CD14-positive monocyte (primary cell): ENCODE data around the gene ZNF488. TPM values are rescaled to one million over a fixed set of nuclear protein-coding genes. Genes with fewer than 3 reads are reported as not detected.

Experiments used
- DNase-seq, 3 donors: peaks; one replicate each; pipeline ENCODE4 v3.0.0-alpha.2; 2011 to 2022
- H2AFZ ChIP-seq: 2 replicates; pipeline ENCODE4 v1.6.0; 2012; ENCODE audit warnings: mild to moderate bottlenecking, low read depth, low read length, inconsistent platforms; ENCODE audit not compliant: insufficient read depth, poor library complexity, severe bottlenecking
- H3K27ac ChIP-seq, 2 donors: 1 replicate in 1 of 2; 2 replicates in 1 of 2; pipeline ENCODE4 v1.5.1; 2012 to 2013; ENCODE audit warnings: low read length in 2 of 2, control low read depth in 1 of 2, inconsistent platforms in 1 of 2, low read depth in 1 of 2, mild to moderate bottlenecking in 1 of 2
- H3K27me3 ChIP-seq, 2 donors: one replicate each; pipeline versions ENCODE4 v1.6.0 to v1.6.1; 2011 to 2013; ENCODE audit warnings: low read length in 2 of 2; ENCODE audit not compliant: control insufficient read depth in 2 of 2, insufficient read depth in 2 of 2
- H3K36me3 ChIP-seq, 2 donors: replicated peaks in 1 of 2; 1 replicate in 1 of 2; 2 replicates in 1 of 2; pipeline versions ENCODE4 v1.5.1 to v1.6.1; 2012 to 2013; ENCODE audit warnings: low read length in 2 of 2, control low read depth in 1 of 2, inconsistent platforms in 1 of 2, mild to moderate bottlenecking in 1 of 2; ENCODE audit not compliant: insufficient read depth in 2 of 2, control insufficient read depth in 1 of 2
- H3K4me1 ChIP-seq, 2 donors: 1 replicate in 1 of 2; 2 replicates in 1 of 2; pipeline versions ENCODE4 v1.5.1 to v1.6.1; 2012 to 2013; ENCODE audit warnings: low read length in 2 of 2, control low read depth in 1 of 2, inconsistent platforms in 1 of 2, mild to moderate bottlenecking in 1 of 2, moderate library complexity in 1 of 2; ENCODE audit not compliant: insufficient read depth in 2 of 2, control insufficient read depth in 1 of 2
- H3K4me2 ChIP-seq: replicated peaks from 2 replicates; pipeline ENCODE3; 2012; ENCODE audit warnings: low read length, moderate library complexity, mild to moderate bottlenecking; ENCODE audit not compliant: poor library complexity, severe bottlenecking; ENCODE audit errors: extremely low read depth
- H3K4me3 ChIP-seq, 3 experiments: fragments of 200-600 bp in 1 of 3; sonication (generic) in 1 of 3; replicated peaks in 1 of 3; 1 replicate in 2 of 3; 2 replicates in 1 of 3; pipeline ENCODE4 v1.5.1; 2011 to 2013; ENCODE audit warnings: low read length in 3 of 3, mild to moderate bottlenecking in 3 of 3, control low read depth in 2 of 3, low read depth in 2 of 3, inconsistent platforms in 1 of 3, moderate library complexity in 1 of 3
- H3K79me2 ChIP-seq: 2 replicates; pipeline ENCODE4 v1.6.0; 2012; ENCODE audit warnings: mild to moderate bottlenecking, control low read depth, inconsistent platforms, low read length, moderate library complexity; ENCODE audit not compliant: insufficient read depth
- H3K9ac ChIP-seq: 2 replicates; pipeline ENCODE4 v1.6.0; 2017; ENCODE audit warnings: low read length, mild to moderate bottlenecking; ENCODE audit not compliant: insufficient read depth, poor library complexity, severe bottlenecking
- H3K9me3 ChIP-seq, 2 donors: replicated peaks in 1 of 2; 1 replicate in 1 of 2; 2 replicates in 1 of 2; pipeline versions ENCODE4 v1.5.1 to v1.6.1; 2012 to 2013; ENCODE audit warnings: low read length in 2 of 2, control low read depth in 1 of 2; ENCODE audit not compliant: control insufficient read depth in 1 of 2, insufficient read depth in 1 of 2
- H4K20me1 ChIP-seq: 2 replicates; pipeline ENCODE4 v1.6.0; 2012; ENCODE audit warnings: mild to moderate bottlenecking, low read length, control low read depth, moderate library complexity; ENCODE audit not compliant: insufficient read depth
- H3K27ac Mint-ChIP-seq, 7 donors: one replicate each; pipeline ENCODE4 v1.8.0; 2020; ENCODE audit warnings: mild to moderate bottlenecking in 7 of 7, mixed read lengths in 7 of 7, moderate library complexity in 6 of 7, inconsistent platforms in 2 of 7
- H3K27me3 Mint-ChIP-seq, 3 donors: one replicate each; pipeline ENCODE4 v1.8.0; 2021 to 2022; ENCODE audit warnings: low read depth in 3 of 3, mild to moderate bottlenecking in 3 of 3, mixed read lengths in 3 of 3, moderate library complexity in 3 of 3, inconsistent platforms in 1 of 3
- H3K36me3 Mint-ChIP-seq, 2 donors: one replicate each; pipeline ENCODE4 v1.8.0; 2020; ENCODE audit warnings: mixed read lengths in 2 of 2, inconsistent platforms in 1 of 2, mild to moderate bottlenecking in 1 of 2
- H3K4me1 Mint-ChIP-seq: one replicate; pipeline ENCODE4 v1.8.0; 2020; ENCODE audit warnings: mild to moderate bottlenecking, mixed read lengths
- H3K4me3 Mint-ChIP-seq, 2 donors: one replicate each; pipeline ENCODE4 v1.8.0; 2020; ENCODE audit warnings: mild to moderate bottlenecking in 2 of 2, mixed read lengths in 2 of 2, moderate library complexity in 1 of 2
- H3K9me3 Mint-ChIP-seq, 7 donors: one replicate each; pipeline ENCODE4 v1.8.0; 2020 to 2022; ENCODE audit warnings: mixed read lengths in 7 of 7, mild to moderate bottlenecking in 6 of 7, moderate library complexity in 6 of 7, inconsistent platforms in 2 of 7
- WGBS: methylation state at CpG from one replicate; pipeline ENCODE4 v1.1.5; 2013; ENCODE audit warnings: missing lambda C conversion rate; ENCODE audit not compliant: insufficient coverage; 5-methylcytosine and 5-hydroxymethylcytosine counted together
- intact Hi-C, 2 donors: fragments of 100-400 bp; cut with micrococcal nuclease; formaldehyde crosslinking; loops; one replicate each; pipeline versions ENCODE4 v1.15.0 to v1.15.1; 2023
- polyA minus RNA-seq: library from RNA; depleted of rRNA, polyadenylated mRNA; stranded (reverse); fragments of >200 nt; gene quantifications from 2 replicates; pipeline ENCODE4 v1.2.3, GENCODE V29; 2012
- polyA plus RNA-seq, 3 donors: library from polyadenylated mRNA; depleted of rRNA in 1 of 3; unstranded in 2 of 3; stranded (reverse) in 1 of 3; fragments of 300-500 nt in 2 of 3; fragments of >200 nt in 1 of 3; fragmentation: Illumina TruSeq in 2 of 3; gene quantifications; 1 replicate in 2 of 3; 2 replicates in 1 of 3; pipeline ENCODE4 v1.2.3, GENCODE V29; 2012 to 2021
- total RNA-seq, 12 experiments: library from RNA in 1 of 12; stranded (reverse) in 1 of 12; fragments of 120-200 nt in 1 of 12; gene quantifications; one replicate each; pipeline ENCODE4 v1.2.4 and lab custom pipeline; 2013 to 2026; ENCODE audit warnings: mixed read lengths in 6 of 12, inconsistent platforms in 1 of 12
- TF ChIP-seq, protein P1 (sequence below): fragments of 200-600 bp; IDR thresholded peaks from one replicate; pipeline ENCODE4 v1.8.0; 2022; ENCODE audit warnings: antibody characterized with exemption, mild to moderate bottlenecking

ZNF488 gene
- not detected for total RNA-seq (2013)
- polyA plus RNA-seq = not detected
- not detected in 2 replicates for polyA minus RNA-seq
- total RNA-seq (lab: John Stamatoyannopoulos, UW) = 0 to 0.96 (median 0.06) reads per million in 11 experiments

GRCh38 chr10:47384148-47384921, at the start of gene ZNF488:
Gene ZNF488 (minus strand): TSS chr10:47384293. CDS start chr10:47368829, 15,464 bp downstream.
- under 1% methylated on average over 69 of the region's 75 CpGs for whole genome bisulfite sequencing
- Mint-ChIP-seq H3K27me3 (peaks cover 16 to 32% (median 25%) of the 10 kb centered on the region in 3 donors), H3K4me3 (peak within 1 kb of the TSS; percentile 90 to 94), H3K27ac (peak within 1 kb of the TSS in 6 of 7 donors; percentile 17 to 78 (median 63)), H3K9me3 (peaks cover 7 to 21% (median 11%) of the 10 kb centered on the region in 7 donors), H3K4me1 (peaks cover 22% of the 10 kb centered on the region), H3K36me3 (peaks cover 5 to 6% of the 10 kb centered on the region in 2 donors)
- H3K4me1 ChIP-seq = peaks cover 9 to 21% of the 10 kb centered on the region in 2 donors
- H3K4me3 ChIP-seq = peak within 1 kb of the TSS; percentile 62 to 89 (median 71)
- no peaks in the 10 kb centered on the region for H4K20me1 ChIP-seq
- H3K4me2 ChIP-seq = peak within 1 kb of the TSS; percentile 81
- H3K36me3 ChIP-seq = no peaks in the 10 kb centered on the region
- intact Hi-C loops = no loop called here
- no peaks in the 10 kb centered on the region for H3K79me2 ChIP-seq
- H3K9ac ChIP-seq = peak within 1 kb of the TSS; percentile 74
- peaks cover 0 to 3% of the 10 kb centered on the region in 2 donors for H3K27me3 ChIP-seq
- H2AFZ ChIP-seq = peak within 1 kb of the TSS; percentile 90
- peak within 1 kb of the TSS in 1 of 2 donors; percentile 56 for H3K27ac ChIP-seq
- TF ChIP-seq, protein P1, sequence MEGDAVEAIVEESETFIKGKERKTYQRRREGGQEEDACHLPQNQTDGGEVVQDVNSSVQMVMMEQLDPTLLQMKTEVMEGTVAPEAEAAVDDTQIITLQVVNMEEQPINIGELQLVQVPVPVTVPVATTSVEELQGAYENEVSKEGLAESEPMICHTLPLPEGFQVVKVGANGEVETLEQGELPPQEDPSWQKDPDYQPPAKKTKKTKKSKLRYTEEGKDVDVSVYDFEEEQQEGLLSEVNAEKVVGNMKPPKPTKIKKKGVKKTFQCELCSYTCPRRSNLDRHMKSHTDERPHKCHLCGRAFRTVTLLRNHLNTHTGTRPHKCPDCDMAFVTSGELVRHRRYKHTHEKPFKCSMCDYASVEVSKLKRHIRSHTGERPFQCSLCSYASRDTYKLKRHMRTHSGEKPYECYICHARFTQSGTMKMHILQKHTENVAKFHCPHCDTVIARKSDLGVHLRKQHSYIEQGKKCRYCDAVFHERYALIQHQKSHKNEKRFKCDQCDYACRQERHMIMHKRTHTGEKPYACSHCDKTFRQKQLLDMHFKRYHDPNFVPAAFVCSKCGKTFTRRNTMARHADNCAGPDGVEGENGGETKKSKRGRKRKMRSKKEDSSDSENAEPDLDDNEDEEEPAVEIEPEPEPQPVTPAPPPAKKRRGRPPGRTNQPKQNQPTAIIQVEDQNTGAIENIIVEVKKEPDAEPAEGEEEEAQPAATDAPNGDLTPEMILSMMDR = no peak
- peak; percentile 24 to 49 (median 39) for DNase-seq
- H3K9me3 ChIP-seq = peaks cover 0 to 5% of the 10 kb centered on the region in 2 donors

- Histone ChIP-seq H4K20me1 (no peaks in the 10 kb centered on the region), H3K9me3 (no peaks in the 10 kb centered on the region), H3K27me3 (no peaks in the 10 kb centered on the region), H3K4me3 (no peak overlapping the region), H3K9ac (no peak overlapping the region), H3K4me2 (no peak overlapping the region), H3K27ac (no peak overlapping the region), H2AFZ (no peak overlapping the region), H3K4me1 (no peaks in the 10 kb centered on the region), H3K79me2 (no peaks in the 10 kb centered on the region), H3K36me3 (no peaks in the 10 kb centered on the region)
- intact Hi-C loops = no loop called here
- Mint-ChIP-seq H3K9me3 (peaks cover 0 to 10% (median 4%) of the 10 kb centered on the region in 7 donors), H3K4me1 (no peaks in the 10 kb centered on the region), H3K4me3 (no peak overlapping the region), H3K27me3 (peaks cover 1 to 3% (median 2%) of the 10 kb centered on the region in 3 donors), H3K36me3 (no peaks in the 10 kb centered on the region), H3K27ac (peak overlapping the region in 1 of 7 donors; percentile 1)
- no peak for DNase-seq
- 100% methylated on average over 4 of the region's 4 CpGs for WGBS
- TF ChIP-seq, protein P1 = no peak
These were observed 41.8 kb upstream of the ZNF488 start for GRCh38 chr10:47425813-47426419.
